Smooth muscle cell (in vitro differentiated cells): ENCODE measurements around the gene ABCA7. TPM values are rescaled to one million over a fixed set of nuclear protein-coding genes. Genes with fewer than 3 reads are reported as not detected.
A peak's percentile ranks its signal among the peaks of the same experiment; 100 is the strongest.
"Not testable (repeated sequence)": the region's sequence is repeated elsewhere in the genome, so short reads cannot be mapped to it uniquely, and the experiment has no call there.

Experiments
- DNase-seq: peaks from one replicate; lab custom pipeline; 2025; ENCODE audit not compliant: unreplicated experiment; lab: John Stamatoyannopoulos, UW
- H2AFZ ChIP-seq: fragments of 200-600 bp; sonication (generic); 2 replicates; pipeline ENCODE4 v1.6.0; 2016; ENCODE audit warnings: antibody characterized with exemption, low read depth, mild to moderate bottlenecking
- H3F3A ChIP-seq: fragments of 200-600 bp; sonication (generic); 2 replicates; pipeline ENCODE4 v1.6.0; 2017; ENCODE audit warnings: antibody characterized with exemption, low read depth
- H3K27ac ChIP-seq: fragments of 200-600 bp; sonication (generic); 2 replicates; pipeline ENCODE4 v1.5.1; 2016; ENCODE audit warnings: low read depth, mild to moderate bottlenecking
- H3K27me3 ChIP-seq: fragments of 200-600 bp; sonication (generic); 2 replicates; pipeline ENCODE4 v1.6.1; 2016; ENCODE audit warnings: low read depth, mild to moderate bottlenecking
- H3K36me3 ChIP-seq: fragments of 200-600 bp; sonication (generic); 2 replicates; pipeline ENCODE4 v1.5.1; 2016; ENCODE audit warnings: low read depth
- H3K4me1 ChIP-seq: fragments of 200-600 bp; sonication (generic); 2 replicates; pipeline ENCODE4 v1.5.1; 2016; ENCODE audit warnings: low read depth
- H3K4me2 ChIP-seq: fragments of 200-600 bp; sonication (generic); 2 replicates; pipeline ENCODE4 v1.6.0; 2016; ENCODE audit warnings: mild to moderate bottlenecking
- H3K4me3 ChIP-seq: fragments of 200-600 bp; sonication (generic); 2 replicates; pipeline ENCODE4 v1.5.1; 2016; ENCODE audit warnings: mild to moderate bottlenecking
- H3K79me2 ChIP-seq: fragments of 200-600 bp; sonication (generic); 2 replicates; pipeline ENCODE4 v1.6.0; 2016; ENCODE audit warnings: low read depth, mild to moderate bottlenecking
- H3K9ac ChIP-seq: fragments of 200-600 bp; sonication (generic); 2 replicates; pipeline ENCODE4 v1.6.0; 2016; ENCODE audit warnings: low read depth
- H3K9me3 ChIP-seq: fragments of 200-600 bp; sonication (generic); replicated peaks from 2 replicates; pipeline ENCODE4 v1.5.1; 2016; ENCODE audit warnings: low read depth
- H4K20me1 ChIP-seq: fragments of 200-600 bp; sonication (generic); 2 replicates; pipeline ENCODE4 v1.6.0; 2016; ENCODE audit warnings: low read depth
- CTCF ChIP-seq: fragments of 200-600 bp; sonication (generic); IDR thresholded peaks from 2 replicates; pipeline ENCODE4 v1.5.1; 2017; ENCODE audit warnings: borderline replicate concordance, mild to moderate bottlenecking, antibody characterized with exemption; ENCODE audit not compliant: insufficient read depth, poor library complexity, severe bottlenecking
- WGBS: methylation state at CpG from one replicate; pipeline ENCODE4 v1.1.7; 2016; ENCODE audit warnings: low lambda C conversion rate; 5-methylcytosine and 5-hydroxymethylcytosine counted together
- polyA plus RNA-seq: library from polyadenylated mRNA; unstranded; fragments of >200 nt; fragmentation: Nextera tagmentation; extraction: Ambion mirVana; gene quantifications from 2 replicates; pipeline ENCODE4 v1.2.1, GENCODE V29; 2016
- total RNA-seq: library from RNA; depleted of rRNA; stranded (reverse); fragments of >200 nt; gene quantifications from 2 replicates; pipeline ENCODE4 v1.2.3, GENCODE V29; 2014

The ABCA7 gene
- total and polyA plus RNA-seq, 2 experiments from 2014 or later: 4.1 to 11.8 TPM

- Histone ChIP-seq H4K20me1 (peaks cover 54% of the 10 kb centered on the region), H3K9ac (peak overlapping the region; percentile 97), H3K4me1 (peaks cover 27% of the 10 kb centered on the region), H3K4me2 (peak overlapping the region; percentile 96), H3K27ac (peak overlapping the region; percentile 95), H3F3A (peaks cover 10% of the 10 kb centered on the region), H3K36me3 (no peaks in the 10 kb centered on the region), H3K27me3 (no peaks in the 10 kb centered on the region), H3K79me2 (peaks cover 54% of the 10 kb centered on the region), H3K4me3 (peak overlapping the region; percentile 87), H3K9me3 (no peaks in the 10 kb centered on the region), H2AFZ (no peak overlapping the region)
- TF ChIP-seq CTCF: no peak
- no peak for DNase-seq
- 6% methylated on average over 40 of the region's 60 CpGs for WGBS
Measured at GRCh38 chr19:1019980-1020867, 19.7 kb upstream of the ABCA7 start.

GRCh38 chr19:1020868-1021425 lies 19.0 kb upstream of the ABCA7 start, which contains the start of gene TMEM259:
Gene TMEM259 (minus strand): TSS chr19:1021123. CDS start chr19:1020996, 127 bp downstream.
- Histone ChIP-seq H3K4me1 (peaks cover 29% of the 10 kb centered on the region), H2AFZ (no peak within 1 kb of the TSS), H3K27ac (peak within 1 kb of the TSS; percentile 95), H3F3A (peaks cover 12% of the 10 kb centered on the region), H3K79me2 (peaks cover 48% of the 10 kb centered on the region), H3K36me3 (no peaks in the 10 kb centered on the region), H3K4me2 (peak within 1 kb of the TSS; percentile 96), H4K20me1 (peaks cover 47% of the 10 kb centered on the region), H3K9me3 (no peaks in the 10 kb centered on the region), H3K9ac (peak within 1 kb of the TSS; percentile 97), H3K4me3 (peak within 1 kb of the TSS; percentile 87), H3K27me3 (no peaks in the 10 kb centered on the region)
- WGBS: under 1% methylated on average over 44 of the region's 68 CpGs
- TF ChIP-seq CTCF: no peak
- peak; percentile 87 for DNase-seq

GRCh38 chr19:1023883-1024188 lies 16.1 kb upstream of the ABCA7 start:
- not testable (repeated sequence) for H3K4me2 ChIP-seq, H2AFZ ChIP-seq, H3K9ac ChIP-seq, H3K9me3 ChIP-seq, H3K27ac ChIP-seq, H3K36me3 ChIP-seq, H3K27me3 ChIP-seq, DNase-seq, H3K4me3 ChIP-seq
- WGBS: 95% methylated on average over 5 of the region's 5 CpGs
- Histone ChIP-seq H3K4me1 (peaks cover 23% of the 10 kb centered on the region), H3K79me2 (peaks cover 47% of the 10 kb centered on the region), H4K20me1 (peaks cover 41% of the 10 kb centered on the region), H3F3A (peaks cover 15% of the 10 kb centered on the region)

GRCh38 chr19:1025080-1025479 lies 14.8 kb upstream of the ABCA7 start:
- H3K4me3 ChIP-seq, H2AFZ ChIP-seq, H3K36me3 ChIP-seq, DNase-seq, H3K4me2 ChIP-seq, H3K9ac ChIP-seq, H3K27me3 ChIP-seq, H3K9me3 ChIP-seq: not testable (repeated sequence)
- over 99% methylated on average over 6 of the region's 6 CpGs for WGBS
- Histone ChIP-seq H3K4me1 (peaks cover 13% of the 10 kb centered on the region), H3K27ac (peak overlapping the region; percentile 95), H4K20me1 (peaks cover 41% of the 10 kb centered on the region), H3K79me2 (peaks cover 47% of the 10 kb centered on the region), H3F3A (peaks cover 15% of the 10 kb centered on the region)
